Sciatic nerve (tissue), 2 donors: ENCODE results near the gene APOL3. TPM values are rescaled to one million over a fixed set of nuclear protein-coding genes. Genes with fewer than 3 reads are reported as not detected.
"Not testable (repeated sequence)": the region's sequence is repeated elsewhere in the genome, so short reads cannot be mapped to it uniquely, and the experiment has no call there.

ENCODE experiments used
- ATAC-seq: fragments of 200-7000 bp; cut with Tn5 transposase; one replicate; pipeline ENCODE4 v1.9.1; 2020; ENCODE audit warnings: mild to moderate bottlenecking, moderate library complexity
- DNase-seq: peaks from one replicate; pipeline ENCODE4 v3.0.0-alpha.2; 2020; ENCODE audit warnings: low spot score
- intact Hi-C: fragments of 100-400 bp; cut with DNase I; formaldehyde crosslinking; loops from one replicate; pipeline ENCODE4 v1.14.2; 2022
- total RNA-seq: library from RNA; stranded (reverse); fragmentation: NEBNext Ultra II Directional; extraction: Animal tissue kit (Norgen Biotek cat#: 25700); gene quantifications from one replicate; pipeline ENCODE4 v1.2.1, GENCODE V29; 2021
- donor health status: DM: no; HTN: no; CAD: no.
- donor health status: DM: no; HTN: no; CAD: no.

APOL3 gene
- total RNA-seq, 1 donor from 2014 or later: 77.2 TPM

DNA sequence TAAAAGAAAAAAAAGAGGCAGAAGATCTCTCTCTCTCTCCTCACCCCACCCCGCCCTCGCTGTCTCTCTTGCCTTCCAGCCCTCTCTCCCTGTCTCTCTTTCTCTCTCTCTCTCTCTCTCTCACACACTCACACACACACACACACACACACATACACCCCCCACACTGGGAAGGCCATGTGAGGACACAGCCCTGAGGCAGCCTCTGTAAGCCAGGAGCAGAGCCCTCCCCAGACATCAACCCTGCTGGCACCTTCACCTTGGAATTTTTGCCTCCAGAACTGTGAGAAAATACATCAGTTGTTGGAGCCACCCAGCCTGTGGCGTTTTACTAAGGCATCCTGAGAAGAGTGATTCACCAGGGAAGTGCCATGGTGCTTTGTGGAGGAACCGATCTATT, 14.7 kb downstream of the APOL3 start:
- DNase-seq (peak; percentile 42), ATAC-seq (peak; percentile 25)
- intact Hi-C loops: no loop called here

DNA sequence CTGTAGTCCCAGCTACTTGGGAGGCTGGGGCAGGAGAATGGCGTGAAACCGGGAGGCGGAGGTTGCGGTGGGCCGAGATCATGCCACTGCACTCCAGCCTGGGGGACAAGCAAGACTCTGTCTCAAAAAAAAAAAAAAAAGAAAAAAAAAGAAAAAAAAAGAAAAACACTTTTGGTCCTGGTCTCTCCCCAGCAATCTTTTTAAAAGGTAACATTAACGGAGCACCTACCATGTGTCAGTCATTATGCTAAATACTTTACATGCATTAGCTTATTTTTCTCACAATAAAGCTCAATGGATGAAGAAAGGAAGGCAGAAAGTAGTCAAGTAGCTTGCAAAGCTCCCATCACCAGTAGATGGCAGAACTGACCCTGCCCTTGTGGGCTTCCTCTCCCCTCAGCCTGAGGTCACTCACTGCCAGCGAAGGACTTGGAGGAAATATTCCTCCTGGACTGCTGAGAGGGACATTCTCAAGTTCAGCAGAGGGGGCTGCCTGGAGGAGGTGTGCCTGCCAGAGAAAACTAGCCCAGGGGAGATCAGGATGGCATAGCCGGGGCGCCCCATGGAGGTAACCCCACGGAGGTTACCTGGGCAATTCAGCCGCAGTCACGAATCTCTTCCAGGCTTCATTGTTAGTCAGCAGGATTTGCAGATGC, 15.5 kb downstream of the APOL3 start:
- intact Hi-C loops: no loop called here
- peak; percentile 70 for DNase-seq
- peak; percentile 84 for ATAC-seq

DNA sequence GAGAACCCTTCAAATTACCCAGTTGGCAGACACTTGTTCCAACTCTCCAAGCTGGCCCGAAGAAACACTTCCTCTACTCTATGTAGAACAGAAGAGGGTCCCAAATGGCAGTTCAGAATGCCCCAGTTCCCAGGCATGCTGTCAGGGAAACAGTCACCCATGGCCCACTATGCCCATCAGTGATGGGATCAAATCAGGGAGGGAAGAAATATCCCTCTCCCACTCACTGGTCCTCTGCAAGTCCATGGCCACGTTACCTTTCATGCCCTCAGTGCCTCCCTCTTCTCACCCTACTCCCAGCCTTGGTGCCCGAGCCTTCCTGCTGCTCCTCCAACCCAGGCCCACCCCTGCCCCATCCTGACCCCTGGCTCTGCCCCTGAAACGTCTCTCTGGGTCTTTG, 16.6 kb downstream of the APOL3 start:
- DNase-seq (no peak), ATAC-seq (no peak)
- intact Hi-C loops: no loop called here

DNA sequence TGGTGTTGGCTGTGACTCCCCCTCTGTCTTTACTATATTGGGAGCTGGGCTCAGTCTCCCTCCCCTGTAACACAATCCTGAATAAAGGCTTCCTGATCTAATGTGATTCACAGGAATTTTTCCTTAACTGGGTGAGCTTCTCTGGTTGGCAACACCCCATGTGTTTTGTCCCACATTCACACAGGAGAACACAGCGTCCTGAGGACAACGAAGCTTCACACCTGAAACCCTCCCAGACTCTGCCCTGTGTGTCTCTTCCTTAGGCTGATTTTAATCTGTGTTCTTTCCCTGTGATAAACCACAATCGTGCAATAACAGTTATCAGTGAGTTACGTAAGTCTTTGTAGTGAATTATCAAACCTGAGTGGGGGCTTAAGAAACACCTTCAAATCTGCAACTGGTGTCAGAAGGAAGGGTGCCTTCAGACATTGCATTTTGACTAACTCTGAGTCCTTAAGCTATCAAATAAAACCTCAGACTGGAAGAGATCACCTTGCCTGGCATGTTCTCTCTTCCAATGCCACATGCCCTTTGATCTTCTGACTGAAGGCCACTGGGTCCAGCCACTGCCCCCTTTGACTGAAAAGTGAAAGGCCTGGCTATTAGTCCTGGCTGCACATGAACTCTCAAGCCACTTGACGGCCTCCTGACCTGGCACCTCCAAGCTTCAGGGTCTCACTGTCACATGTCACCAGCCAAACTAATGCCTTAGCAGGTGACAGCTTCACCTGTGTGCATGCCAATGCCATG, 17.3 kb downstream of the APOL3 start:
- ATAC-seq (no peak), DNase-seq (no peak)
- intact Hi-C loops: no loop called here

DNA sequence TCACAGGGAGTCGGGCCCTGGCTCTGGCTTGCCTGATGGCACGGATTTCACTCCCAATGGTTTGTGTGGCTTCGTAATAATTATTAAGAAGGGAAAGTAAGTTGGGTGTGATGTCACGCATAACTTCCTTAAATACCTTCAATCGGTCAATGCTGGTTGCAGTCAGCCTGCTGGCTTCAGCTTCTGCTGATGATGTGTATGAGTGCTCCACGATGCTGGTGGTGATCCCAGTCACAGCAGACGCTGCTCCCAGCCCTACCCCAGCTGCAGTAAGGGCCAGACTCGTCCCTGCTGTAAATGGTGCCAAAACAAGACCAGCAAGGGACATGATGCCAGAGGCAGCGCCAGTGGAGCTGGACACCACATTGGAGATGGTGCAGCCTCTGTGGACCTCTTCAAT, 19.1 kb downstream of the APOL3 start:
- ATAC-seq (no peak), DNase-seq (no peak)
- intact Hi-C loops: no loop called here

DNA sequence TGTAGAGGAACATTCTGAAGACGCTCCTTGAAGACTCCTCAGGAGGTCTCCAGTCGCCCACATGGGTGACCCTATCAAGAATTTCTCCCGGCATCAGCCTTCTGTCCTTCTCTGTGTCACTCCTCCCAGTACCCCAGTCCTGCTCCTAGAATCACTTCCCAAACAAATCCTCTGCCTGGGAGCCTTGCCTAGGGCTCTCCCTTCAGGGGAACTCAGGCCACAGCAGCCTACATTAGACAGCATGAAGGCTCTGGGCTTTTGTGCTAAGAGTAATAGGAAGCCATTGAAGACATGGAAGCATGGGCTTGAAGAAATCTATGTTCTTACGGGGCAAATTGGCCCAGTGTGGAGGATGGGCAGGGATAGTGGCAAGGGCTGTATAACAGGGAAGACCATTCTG, 21.8 kb downstream of the APOL3 start:
- DNase-seq, ATAC-seq, intact Hi-C loops: not testable (repeated sequence)

DNA sequence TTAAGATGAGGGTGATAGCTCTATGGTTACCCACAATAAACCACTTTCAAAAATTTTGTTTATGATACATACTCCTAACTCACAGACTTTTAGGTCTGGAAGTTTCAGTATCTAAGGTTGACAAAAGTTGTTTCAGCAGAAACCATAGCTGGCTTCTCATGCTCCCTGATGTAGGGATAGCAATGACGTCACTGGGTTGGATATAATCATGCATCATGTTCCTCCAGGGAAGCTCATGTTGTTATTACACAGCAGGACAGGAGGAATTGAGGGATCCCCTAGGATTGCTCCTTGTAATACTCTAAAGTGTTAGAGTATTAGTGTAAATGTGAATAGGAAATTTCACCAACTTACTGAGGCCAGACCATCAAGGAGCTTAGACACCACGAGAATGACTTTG, 23.6 kb downstream of the APOL3 start:
- intact Hi-C loops: no loop called here
- ATAC-seq (peak; percentile 43), DNase-seq (no peak)

DNA sequence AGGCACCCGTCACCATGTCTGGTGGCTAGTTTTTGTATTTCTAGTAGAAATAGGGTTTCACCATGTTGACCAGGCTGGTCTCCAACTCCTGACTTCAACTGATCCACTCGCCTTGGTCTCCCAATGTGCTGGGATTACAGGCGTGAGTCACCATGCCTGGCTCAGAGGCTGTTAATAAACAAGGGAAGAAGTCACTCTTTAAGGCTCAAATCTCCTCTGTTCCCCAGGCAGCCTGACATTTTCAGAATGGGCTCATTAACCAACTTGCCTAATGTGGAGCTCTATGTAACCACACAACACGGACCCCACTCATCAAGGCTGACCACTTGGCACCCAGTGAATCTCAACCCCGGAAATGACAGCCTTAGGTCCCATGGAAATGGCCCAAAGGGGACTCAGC, 24.1 kb downstream of the APOL3 start:
- peak; percentile 53 for ATAC-seq
- intact Hi-C loops: no loop called here
- no peak for DNase-seq

DNA sequence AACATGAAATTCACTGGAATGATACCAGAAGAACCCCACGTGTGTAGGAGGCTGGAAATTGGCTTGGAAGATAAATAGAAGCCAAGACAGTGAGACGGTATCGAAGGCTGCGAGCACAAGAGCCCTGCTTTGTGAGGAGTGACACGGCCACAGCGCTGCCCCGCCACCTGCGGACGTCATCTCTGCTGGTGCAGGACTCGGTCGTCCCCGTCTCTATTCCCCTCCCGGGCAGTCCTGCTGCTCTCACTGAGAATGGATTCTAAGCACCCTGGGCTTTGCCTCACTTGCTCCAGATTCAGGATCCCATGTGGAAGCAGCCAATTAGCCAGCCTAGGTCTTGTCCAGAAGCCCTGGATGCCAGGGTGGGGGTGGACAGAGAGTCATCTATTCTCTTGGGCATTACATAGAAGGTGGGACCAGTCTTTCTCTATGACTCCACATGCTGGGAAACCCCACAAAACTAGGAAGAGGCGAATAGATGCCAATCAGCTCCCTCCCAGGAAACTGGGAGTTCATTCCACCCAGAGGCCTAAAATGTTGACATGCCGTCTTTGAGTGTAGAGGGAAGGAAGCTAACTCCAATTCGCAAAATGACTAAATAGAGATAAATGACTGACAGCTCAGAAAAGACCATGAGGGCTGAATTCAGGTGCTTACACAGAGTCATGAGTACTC, 25.1 kb downstream of the APOL3 start:
- no peak for DNase-seq
- no peak for ATAC-seq
- intact Hi-C loops: no loop called here

DNA sequence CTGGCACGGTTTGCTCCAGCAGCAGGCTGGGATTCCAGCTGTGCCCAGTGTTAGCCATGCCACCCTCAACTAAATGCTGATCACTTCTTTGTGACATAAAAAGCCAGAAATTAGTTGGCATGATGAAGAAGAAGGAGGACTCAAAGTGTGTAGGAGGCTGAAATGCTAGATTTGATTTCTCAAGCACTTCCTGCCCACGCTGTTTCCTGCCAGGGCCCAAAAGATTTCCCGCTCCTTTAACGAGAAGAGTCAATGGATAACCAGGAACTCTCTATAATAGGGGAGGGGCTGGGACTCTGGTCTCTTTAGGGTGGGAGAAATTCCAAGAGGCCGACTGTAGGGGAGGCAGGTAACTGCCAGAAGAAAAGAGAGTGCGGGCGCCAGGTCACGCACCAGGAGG, 26.4 kb downstream of the APOL3 start:
- no peak for DNase-seq
- no peak for ATAC-seq
- intact Hi-C loops: no loop called here

DNA sequence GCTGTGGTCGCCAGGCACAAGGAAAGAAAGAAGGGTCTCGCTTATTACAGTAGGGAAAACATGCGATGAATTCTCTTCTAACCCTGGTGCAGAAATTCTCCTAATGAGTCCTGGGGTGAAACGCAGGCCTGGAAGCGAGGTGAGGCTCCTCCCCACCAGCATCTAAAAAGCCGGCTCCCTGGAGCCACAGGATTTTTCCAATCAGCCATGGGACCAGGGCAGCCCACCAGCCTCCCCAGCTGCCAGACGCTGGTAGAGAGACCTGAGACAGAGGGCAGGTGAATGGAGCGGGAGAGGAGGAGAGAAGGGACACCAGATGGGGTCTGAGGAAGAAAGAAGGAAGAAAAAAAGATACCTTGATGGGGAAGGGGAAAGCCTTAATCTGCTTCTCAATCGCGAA, 28.6 kb downstream of the APOL3 start:
- DNase-seq (no peak), ATAC-seq (no peak)
- intact Hi-C loops: no loop called here

DNA sequence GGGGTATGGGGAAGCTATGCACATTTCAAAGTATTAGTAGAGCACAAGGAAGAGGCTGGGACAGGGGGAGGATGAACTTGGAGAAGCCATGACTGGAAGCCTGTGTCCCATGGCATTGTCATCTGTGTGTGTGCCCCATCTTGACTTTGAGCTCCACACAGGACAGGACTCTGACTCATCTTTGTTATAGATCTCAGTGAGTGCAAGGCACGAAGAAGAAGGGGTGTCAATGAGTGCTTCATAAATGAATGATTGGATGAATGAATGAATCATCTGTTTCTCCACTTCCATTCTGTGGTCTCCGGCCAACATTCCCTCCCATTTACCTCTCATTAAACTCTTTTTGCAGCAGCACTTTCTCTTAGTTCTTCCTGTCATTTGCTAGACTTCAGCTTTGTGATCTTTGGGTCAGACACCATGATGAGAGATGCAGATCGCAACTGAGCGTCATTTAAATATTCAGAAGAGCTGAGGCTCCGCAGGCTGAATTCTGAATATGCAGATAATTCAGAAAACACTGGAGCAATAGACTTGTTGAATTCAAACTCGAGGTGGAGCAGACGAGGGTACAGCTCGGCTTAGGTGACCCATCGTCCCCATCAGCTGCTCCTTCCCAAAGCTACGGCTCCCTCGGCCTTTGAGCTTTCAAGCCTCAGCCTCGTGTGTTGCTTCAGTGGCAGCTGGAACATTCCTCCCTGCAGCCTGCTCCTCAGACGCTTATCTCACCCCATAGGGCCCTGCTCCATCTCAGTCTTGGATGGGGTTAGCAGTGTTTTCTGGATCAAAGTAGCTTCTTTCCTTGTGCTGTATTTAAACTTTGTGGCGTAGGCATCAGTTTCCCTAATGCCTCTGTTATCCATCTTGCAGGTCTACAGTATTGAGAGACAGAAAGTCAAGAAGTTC, 30.8 kb downstream of the APOL3 start:
- intact Hi-C loops: no loop called here
- ATAC-seq (no peak), DNase-seq (no peak)

DNA sequence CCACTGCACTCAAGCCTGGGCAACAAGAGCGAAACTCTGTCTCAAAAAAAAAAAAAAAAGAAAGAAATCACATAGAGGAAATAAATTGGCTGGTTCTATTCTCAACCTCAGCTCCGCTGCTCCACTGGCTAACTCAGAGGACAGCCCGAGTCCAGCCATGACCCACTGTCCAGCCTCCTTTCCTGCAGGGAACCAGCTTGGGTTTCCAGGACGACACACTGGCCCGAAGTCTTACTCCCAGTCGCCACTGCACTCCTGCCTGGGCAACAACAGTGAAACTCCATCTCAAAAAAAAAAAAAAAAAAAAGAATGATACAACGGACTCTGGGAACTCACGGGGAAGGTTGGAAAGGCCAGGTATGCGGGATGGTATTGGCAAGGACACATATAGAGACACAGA, 31.5 kb downstream of the APOL3 start:
- intact Hi-C loops: no loop called here
- no peak for ATAC-seq

DNA sequence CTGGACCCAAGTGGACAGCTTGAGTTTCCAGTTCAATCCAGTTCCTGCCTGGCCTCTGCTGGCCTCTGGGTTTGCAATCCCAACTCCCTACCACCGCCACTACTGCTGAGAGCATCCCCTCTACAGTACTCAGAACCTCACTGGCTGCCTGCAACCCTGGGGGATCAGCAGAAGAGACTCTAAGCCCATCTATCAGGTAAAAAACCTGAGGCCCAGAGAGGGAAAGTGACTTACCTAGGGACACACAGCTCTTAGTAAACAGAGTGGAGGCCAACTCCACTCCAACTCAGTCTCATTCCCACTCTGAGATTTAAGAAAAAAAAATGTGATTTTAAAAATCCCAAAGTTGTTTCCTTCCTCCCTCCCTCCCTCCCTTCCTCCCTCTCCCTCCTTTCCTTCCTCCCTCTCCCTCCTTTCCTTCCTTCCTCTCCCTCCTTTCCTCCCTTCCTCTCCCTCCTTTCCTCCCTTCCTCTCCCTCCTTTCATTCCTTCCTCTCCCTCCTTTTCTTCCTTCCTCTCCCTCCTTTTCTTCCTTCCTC, 34.5 kb downstream of the APOL3 start:
- DNase-seq (no peak), ATAC-seq (no peak)
- intact Hi-C loops: no loop called here

More for the DNA sequence above, 31.5 kb downstream of the APOL3 start:
- no peak for DNase-seq

DNA sequence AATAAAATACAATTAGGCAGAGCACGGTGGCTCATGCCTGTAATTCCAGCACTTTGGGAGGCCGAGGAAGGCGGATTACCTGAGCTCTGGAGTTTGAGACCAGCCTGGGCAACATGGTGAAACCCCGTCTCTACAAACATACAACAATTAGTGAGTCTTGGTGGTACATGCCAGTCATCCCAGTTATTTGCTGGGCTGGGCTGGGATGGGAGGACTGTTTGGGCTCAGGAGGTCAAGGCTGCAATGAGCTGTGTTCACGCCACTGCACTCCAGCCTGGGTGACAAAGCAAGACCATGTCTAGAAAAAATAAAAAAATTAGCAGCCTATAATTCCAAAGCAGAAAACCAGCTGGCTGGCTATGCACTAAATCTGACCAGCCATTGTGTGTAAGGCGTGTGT, 35.1 kb downstream of the APOL3 start:
- intact Hi-C loops: no loop called here
- no peak for DNase-seq
- ATAC-seq: no peak

DNA sequence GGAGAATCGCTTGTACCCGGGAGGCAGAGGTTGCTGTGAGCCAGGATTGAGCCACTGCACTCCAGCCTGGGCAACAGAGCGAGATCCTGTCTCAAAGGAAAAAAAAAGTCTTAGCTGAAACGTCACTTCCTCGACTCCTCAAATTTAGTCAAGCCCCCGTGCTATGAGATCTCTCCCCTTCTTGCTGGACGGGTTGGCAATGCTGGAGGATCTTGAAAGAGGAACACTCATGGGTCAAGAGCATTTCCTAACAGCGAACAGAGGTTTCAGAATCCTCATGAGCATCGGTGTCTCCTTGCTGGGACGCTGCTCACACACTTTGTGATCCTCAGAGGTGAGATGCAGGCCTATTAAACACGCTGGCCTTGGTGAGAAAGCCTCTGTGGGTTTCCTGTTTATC, 35.9 kb downstream of the APOL3 start:
- DNase-seq (no peak), ATAC-seq (no peak)
- intact Hi-C loops: loop anchor here (5.0 kb wide), 1 partner anchor 497 kb away; no protein-coding TSS in a partner anchor

DNA sequence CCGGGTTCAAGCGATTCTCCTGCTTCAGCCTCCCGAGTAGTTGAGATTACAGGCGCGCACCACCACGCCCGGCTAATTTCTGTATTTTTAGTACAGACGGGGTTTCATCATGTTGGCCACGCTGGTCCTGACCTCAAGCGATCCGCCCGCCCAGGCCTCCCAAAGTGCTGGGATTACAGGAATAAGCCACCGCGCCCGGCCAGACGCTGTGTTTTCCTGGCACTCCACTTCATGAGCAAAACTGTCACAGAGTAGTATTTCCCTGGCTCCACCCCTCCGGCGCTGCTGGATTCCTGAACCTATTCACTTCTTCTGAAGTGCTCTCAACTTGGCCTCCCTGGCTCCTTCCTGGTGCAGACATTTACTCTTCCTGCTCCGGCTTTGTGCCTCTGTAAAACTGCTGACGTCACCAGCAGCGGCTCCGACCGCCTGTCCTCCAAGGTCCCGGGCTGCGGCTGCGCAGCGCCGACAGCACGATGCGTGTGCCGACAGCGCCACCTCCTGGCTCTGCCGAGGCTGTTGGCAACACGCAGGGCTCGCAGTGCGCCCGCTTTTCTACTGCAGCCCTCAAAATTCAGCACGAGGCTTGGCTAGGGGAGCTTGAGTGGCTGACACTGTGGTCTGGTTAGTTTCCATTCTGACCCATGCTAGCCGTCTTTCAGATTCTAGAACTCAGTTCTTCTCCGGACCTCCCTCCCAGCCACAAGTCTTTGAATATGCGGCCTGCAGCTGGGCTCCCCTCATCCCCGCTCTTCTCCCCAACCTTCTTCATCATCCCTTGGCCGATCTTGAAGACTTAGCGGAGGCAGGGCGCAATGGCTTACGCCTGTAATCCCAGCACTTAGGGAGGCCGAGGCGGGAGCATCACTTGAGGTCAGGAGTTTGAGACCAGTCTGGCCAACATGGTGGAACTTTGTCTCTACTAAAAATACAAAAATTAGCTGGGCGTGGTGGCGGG, 36.6 kb downstream of the APOL3 start:
- DNase-seq (peak; percentile 97), ATAC-seq (peak; percentile 98)
- intact Hi-C loops: loop anchor here (5.0 kb wide), 1 partner anchor 497 kb away; no protein-coding TSS in a partner anchor
